OCI-LY3 (cell line): ENCODE results near the gene PDLIM3.

Experiments
- CTCF ChIP-seq: fragments of 200-600, 300-600 bp; sonication (generic); IDR thresholded peaks from 2 replicates; pipeline ENCODE4 v1.5.1; 2014; ENCODE audit warnings: antibody characterized with exemption, low read length, low read depth
- EZH2phosphoT487 ChIP-seq: fragments of 200-600 bp; shearing (Covaris generic); IDR thresholded peaks from 2 replicates; pipeline ENCODE4 v1.6.1; 2018; ENCODE audit warnings: antibody characterized with exemption, mixed run types, low read depth

DNA sequence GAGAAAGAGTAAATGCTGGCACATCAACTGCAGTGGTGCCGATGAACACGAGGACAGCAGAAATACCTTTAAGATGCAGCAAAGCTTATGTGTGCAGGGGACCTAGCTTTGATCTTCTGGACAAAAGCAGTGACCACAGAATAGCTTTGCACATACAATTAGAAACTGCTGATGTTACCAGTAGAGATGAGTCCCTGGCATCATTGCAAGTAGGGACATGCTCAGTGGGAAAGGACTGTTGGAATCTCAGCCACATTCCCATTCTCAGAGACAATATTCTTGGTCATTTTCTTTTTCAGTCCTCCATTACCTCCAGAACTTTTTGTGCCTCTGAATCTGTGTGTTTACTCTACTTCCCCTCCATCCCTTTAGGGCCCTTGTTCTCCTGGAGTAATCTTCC lies 16.9 kb upstream of the PDLIM3 start:
- TF ChIP-seq CTCF (no peak), EZH2phosphoT487 (no peak)
